Activated T-helper 1 cell treated with anti-CD3 and anti-CD28 coated beads, Interleukin-12 subunit alpha, Interleukin-12 subunit beta, Interleukin-2, Interleukin-4 antibody, amounts not matched to agents 30 ng/mL and 10 ng/mL and 1 ng/mL, durations not matched to agents 14 hours and 24 hours and 36 hours (primary cell): ENCODE measurements around the gene VWA5A. TPM values are rescaled to one million over a fixed set of nuclear protein-coding genes. Genes with fewer than 3 reads are reported as not detected.

Experiments
- DNase-seq: peaks from one replicate; pipeline ENCODE4 v3.0.0; 2021; ENCODE audit warnings: low spot score
- H3K27ac Mint-ChIP-seq: one replicate; pipeline ENCODE4 v1.8.0; 2021; ENCODE audit warnings: mild to moderate bottlenecking, mixed read lengths
- H3K27me3 Mint-ChIP-seq: one replicate; pipeline ENCODE4 v1.8.0; 2022; ENCODE audit warnings: mild to moderate bottlenecking, moderate library complexity, mixed read lengths; ENCODE audit not compliant: insufficient read depth
- H3K36me3 Mint-ChIP-seq: one replicate; pipeline ENCODE4 v1.8.0; 2021; ENCODE audit warnings: low read depth, mixed read lengths
- H3K4me1 Mint-ChIP-seq: one replicate; pipeline ENCODE4 v1.8.0; 2021; ENCODE audit warnings: low read depth, mixed read lengths
- H3K4me3 Mint-ChIP-seq: one replicate; pipeline ENCODE4 v1.8.0; 2021; ENCODE audit warnings: mild to moderate bottlenecking, moderate library complexity, mixed read lengths
- H3K9me3 Mint-ChIP-seq: one replicate; pipeline ENCODE4 v1.8.0; 2021; ENCODE audit warnings: mixed read lengths
- intact Hi-C: fragments of 100-400 bp; cut with micrococcal nuclease; formaldehyde crosslinking; loops from one replicate; pipeline ENCODE4 v1.15.1; 2024
- total RNA-seq: library from RNA; stranded (reverse); gene quantifications from 2 replicates; pipeline ENCODE4 v1.2.3, GENCODE V29; 2022

VWA5A gene
- total RNA-seq, 1 donor from 2014 or later = 8.0 TPM

DNA sequence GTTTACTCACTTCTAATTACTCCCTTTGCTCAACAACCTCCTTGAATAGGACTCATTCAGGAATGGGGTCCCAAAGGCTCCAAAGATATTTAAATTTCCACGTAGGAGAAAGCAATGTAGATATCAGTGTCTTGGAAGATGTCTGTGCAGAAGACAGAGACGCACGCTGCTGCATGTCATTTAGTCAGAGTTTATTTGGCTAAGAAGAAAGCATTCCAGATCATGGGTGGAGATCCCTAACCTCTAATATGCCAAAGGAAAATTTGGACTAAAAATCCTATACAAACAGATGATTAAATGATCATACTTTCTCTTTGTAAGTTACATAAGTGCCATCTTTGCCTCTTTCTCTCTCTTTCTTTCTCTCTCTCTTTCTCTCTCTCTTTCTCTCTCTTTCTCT, 67.8 kb downstream of the VWA5A start, which contains the start of gene OR10D3:
OR10D3 (plus strand) TSS at position 278 of the 400 bp plus-strand sequence. CDS start 1,925 bp downstream, outside the sequence.
- Mint-ChIP-seq H3K4me1 (no peaks in the 10 kb centered on the region), H3K36me3 (no peaks in the 10 kb centered on the region), H3K9me3 (no peaks in the 10 kb centered on the region), H3K4me3 (no peak within 1 kb of the TSS), H3K27me3 (peaks cover 17% of the 10 kb centered on the region), H3K27ac (no peak within 1 kb of the TSS)
- no peak for DNase-seq
- intact Hi-C loops = no loop called here

DNA sequence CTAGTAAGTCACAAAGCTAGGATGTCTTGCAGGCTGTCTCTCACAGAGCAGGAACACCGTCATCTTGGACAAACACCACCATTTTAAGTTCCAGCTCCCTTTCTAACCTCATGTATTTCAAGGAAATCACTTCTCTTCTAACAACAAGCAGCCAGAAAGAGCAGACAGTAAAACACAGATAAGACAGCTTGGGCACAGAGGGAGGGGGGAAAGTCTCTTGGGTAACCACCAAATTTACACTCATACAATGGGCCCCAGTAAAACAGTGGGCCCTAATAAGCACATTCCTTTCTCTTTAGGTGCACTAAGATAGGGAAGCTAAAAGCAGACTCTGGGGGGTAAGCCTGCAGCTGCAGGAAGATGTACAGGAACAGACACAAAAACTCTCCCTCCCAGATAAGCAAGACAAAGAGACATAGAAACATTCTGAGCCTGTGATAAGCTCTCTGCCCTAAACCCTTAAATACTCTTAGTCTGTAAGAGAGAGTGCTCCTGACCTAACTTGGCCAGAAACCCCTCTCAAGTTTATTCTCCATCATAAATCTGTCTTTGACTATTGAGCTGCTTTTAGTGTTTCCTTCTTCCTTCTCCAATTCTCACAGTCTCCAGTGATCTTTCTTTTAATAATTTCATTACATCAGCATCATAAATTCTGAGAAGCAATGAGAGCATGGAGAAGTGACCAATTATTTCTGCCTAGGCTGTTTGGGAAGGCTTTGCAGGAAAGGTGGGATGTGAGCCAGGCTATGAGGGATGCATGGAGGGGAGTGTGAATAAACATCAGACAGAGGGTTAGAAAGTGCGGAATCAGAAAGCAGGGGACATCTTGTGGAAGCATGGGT, 75.3 kb downstream of the VWA5A start:
- no peak for DNase-seq
- H3K4me1 Mint-ChIP-seq = no peaks in the 10 kb centered on the region
- no peak overlapping the region for H3K27ac Mint-ChIP-seq
- H3K4me3 Mint-ChIP-seq = no peak overlapping the region
- intact Hi-C loops = loop anchor here (10.0 kb wide), 1 partner anchor 546 kb away; no protein-coding TSS in a partner anchor
- H3K9me3 Mint-ChIP-seq = no peaks in the 10 kb centered on the region
- H3K27me3 Mint-ChIP-seq = peaks cover 18% of the 10 kb centered on the region
- no peaks in the 10 kb centered on the region for H3K36me3 Mint-ChIP-seq

DNA sequence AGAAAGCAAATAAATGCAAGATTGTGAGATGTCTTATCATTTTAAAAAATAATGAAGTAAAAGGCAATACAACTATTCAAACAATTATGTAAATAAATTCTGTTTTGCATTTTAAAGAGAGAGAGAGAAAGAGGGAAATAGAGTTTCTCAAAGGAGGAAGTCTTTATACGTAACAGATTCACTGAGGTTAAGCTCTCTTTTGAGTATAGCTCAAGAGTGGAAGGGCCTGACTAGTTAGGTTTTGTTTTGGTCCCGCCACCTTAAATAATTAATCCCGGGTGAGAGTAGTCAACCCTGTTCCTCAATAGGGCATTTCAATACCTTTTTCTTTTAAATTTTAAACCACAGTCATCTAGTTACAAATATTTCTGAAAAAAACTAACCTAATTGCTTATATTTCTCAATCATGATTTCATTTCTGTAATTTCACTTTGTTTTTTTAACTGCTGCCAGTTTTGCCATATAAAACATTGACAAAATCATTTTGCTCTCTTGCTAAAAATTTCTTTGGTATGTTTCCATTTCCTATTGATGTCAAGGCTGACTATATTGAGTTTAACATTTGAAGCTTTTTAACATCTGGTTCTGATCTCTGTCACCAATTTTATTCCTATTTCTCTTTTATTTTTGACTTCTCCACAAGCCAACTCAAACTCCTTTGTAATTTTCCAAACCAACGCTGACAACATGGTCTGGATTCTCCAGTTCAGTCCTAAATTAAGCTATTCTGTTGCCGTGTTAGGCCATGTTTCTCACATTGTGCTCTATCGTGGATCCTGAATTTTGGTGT, 78.2 kb downstream of the VWA5A start:
- H3K27ac Mint-ChIP-seq = no peak overlapping the region
- no peaks in the 10 kb centered on the region for H3K4me1 Mint-ChIP-seq
- H3K27me3 Mint-ChIP-seq = peaks cover 11% of the 10 kb centered on the region
- no peaks in the 10 kb centered on the region for H3K9me3 Mint-ChIP-seq
- intact Hi-C loops = loop anchor here (10.0 kb wide), 1 partner anchor 549 kb away; no protein-coding TSS in a partner anchor
- no peak for DNase-seq
- H3K4me3 Mint-ChIP-seq = no peak overlapping the region
- no peaks in the 10 kb centered on the region for H3K36me3 Mint-ChIP-seq

DNA sequence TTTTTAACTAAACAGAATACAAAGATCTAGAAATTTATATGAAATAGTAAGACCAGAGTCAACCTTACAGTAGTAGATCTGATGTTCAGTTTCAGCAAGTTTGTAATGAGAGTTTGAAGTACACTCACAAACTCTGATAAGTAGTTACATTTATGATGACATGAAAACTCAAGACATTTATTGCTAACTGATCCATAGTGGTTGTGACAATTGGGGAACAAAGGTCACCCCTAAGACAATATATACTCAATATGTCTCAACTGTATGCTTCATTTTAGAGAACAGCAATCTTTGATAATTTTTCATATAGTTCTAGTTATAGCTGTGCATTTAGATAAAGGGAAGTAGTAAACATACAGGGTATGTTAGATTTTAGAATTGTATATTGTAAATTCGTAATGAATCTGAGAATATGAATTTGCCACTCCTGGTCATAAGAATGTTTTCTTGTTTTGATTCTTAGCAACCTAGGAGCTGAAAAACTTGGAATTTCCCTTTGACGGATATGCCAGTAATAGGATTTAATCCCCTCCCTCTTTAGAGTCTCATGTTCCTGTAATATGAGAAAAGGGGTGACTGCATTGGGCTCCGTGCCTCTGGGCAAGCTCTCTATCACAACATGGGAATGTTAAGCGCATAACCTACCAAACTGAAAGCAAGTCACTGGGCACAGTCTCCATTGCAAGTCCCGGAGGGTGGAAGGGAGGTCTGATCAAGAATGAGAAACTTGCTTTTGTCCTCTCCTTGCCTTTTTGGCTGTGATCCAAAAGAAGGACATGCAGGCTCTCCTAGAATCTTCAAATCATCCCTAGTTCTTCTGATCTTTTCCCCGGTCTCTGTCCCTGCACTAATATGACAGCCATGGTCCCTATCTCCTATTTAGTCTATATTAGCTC, 79.3 kb downstream of the VWA5A start:
- intact Hi-C loops = loop anchor here (1.0 to 10.0 kb wide), 3 partner anchors 86 to 550 kb away; no protein-coding TSS in a partner anchor
- no peaks in the 10 kb centered on the region for H3K4me1 Mint-ChIP-seq
- H3K27me3 Mint-ChIP-seq = peaks cover 11% of the 10 kb centered on the region
- DNase-seq = no peak
- H3K9me3 Mint-ChIP-seq = no peaks in the 10 kb centered on the region
- H3K36me3 Mint-ChIP-seq = no peaks in the 10 kb centered on the region
- no peak overlapping the region for H3K4me3 Mint-ChIP-seq
- no peak overlapping the region for H3K27ac Mint-ChIP-seq

DNA sequence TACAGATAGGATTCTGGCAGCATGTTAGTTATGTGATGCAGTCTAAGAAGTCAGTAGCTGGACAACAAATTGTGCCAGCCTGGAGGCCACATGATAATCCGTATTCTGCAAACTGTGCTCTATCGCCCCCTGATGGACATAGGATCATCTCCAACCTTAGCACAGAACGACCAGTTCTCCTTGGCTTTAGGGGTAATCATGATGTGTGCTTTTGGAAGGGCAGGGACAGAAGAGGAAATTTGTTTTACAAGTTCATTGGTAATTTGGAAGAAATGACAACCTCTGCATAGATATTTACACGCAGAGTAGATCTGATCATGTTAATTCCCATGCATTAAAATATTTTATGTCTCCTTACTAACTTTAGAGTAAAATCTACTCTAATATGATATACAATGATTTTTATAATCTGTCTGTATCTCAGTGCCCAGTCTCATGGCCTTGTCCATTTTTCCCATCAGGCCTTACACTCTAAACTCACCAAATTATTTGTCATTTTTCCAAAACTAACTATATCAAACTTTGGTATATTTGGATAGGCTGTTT, 80.0 kb downstream of the VWA5A start:
- intact Hi-C loops = loop anchor here (1.0 to 10.0 kb wide), 3 partner anchors 87 to 550 kb away; no protein-coding TSS in a partner anchor
- Mint-ChIP-seq H3K4me3 (no peak overlapping the region), H3K27me3 (peaks cover 8% of the 10 kb centered on the region), H3K36me3 (no peaks in the 10 kb centered on the region), H3K4me1 (no peaks in the 10 kb centered on the region), H3K27ac (no peak overlapping the region), H3K9me3 (no peaks in the 10 kb centered on the region)
- DNase-seq = peak; percentile 22

Other genes starting within 250 kb of the VWA5A start
- gene TMEM225, start 229.8 kb upstream of the VWA5A start, total RNA-seq = not detected in 2 replicates
- not detected in 2 replicates for gene OR8D4, start 213.3 kb upstream of the VWA5A start, total RNA-seq
- gene OR4D5, start 175.8 kb upstream of the VWA5A start, total RNA-seq = not detected in 2 replicates
- gene OR6T1, start 171.6 kb upstream of the VWA5A start, total RNA-seq = not detected in 2 replicates
- gene OR10S1, start 137.7 kb upstream of the VWA5A start, total RNA-seq = not detected in 2 replicates
- gene OR10G6, start 120.3 kb upstream of the VWA5A start, total RNA-seq = not detected in 2 replicates
- gene OR10G4, start 102.5 kb upstream of the VWA5A start, total RNA-seq = not detected in 2 replicates
- not detected in 2 replicates for gene OR10G9, start 92.4 kb upstream of the VWA5A start, total RNA-seq
- gene OR10G8, start 88.7 kb upstream of the VWA5A start, total RNA-seq = not detected in 2 replicates
- not detected in 2 replicates for gene OR10G7, start 74.1 kb upstream of the VWA5A start, total RNA-seq
- gene OR10D3, start 67.9 kb downstream of the VWA5A start, total RNA-seq = not detected in 2 replicates
- not detected in 2 replicates for gene OR8G1, start 125.6 kb downstream of the VWA5A start, total RNA-seq
- not detected in 2 replicates for gene OR8G5, start 140.9 kb downstream of the VWA5A start, total RNA-seq
- gene OR8D1, start 198.5 kb downstream of the VWA5A start, total RNA-seq = not detected in 2 replicates
- not detected in 2 replicates for gene OR8D2, start 204.7 kb downstream of the VWA5A start, total RNA-seq